Mesenchymal stem cell (in vitro differentiated cells and primary cell): ENCODE results near the gene ZFPM1.

Source experiments
- DNase-seq: peaks from one replicate; pipeline ENCODE4 v3.0.0-alpha.2; 2013
- H2AFZ ChIP-seq: one replicate; pipeline ENCODE4 v1.6.1; 2013; ENCODE audit warnings: low read depth, mild to moderate bottlenecking, control low read depth, inconsistent platforms, low read length, moderate library complexity
- H2AK5ac ChIP-seq: 2 replicates; pipeline ENCODE4 v1.6.1; 2013; ENCODE audit warnings: low read length, moderate library complexity, mild to moderate bottlenecking, inconsistent platforms; ENCODE audit not compliant: severe bottlenecking
- H2BK120ac ChIP-seq: one replicate; pipeline ENCODE4 v1.6.1; 2013; ENCODE audit warnings: low read depth, mild to moderate bottlenecking, inconsistent platforms, low read length, moderate library complexity
- H2BK12ac ChIP-seq, 2 experiments: one replicate each; pipeline ENCODE4 v1.6.1; 2013; ENCODE audit warnings: inconsistent platforms in 2 of 2, low read length in 2 of 2, mild to moderate bottlenecking in 2 of 2, moderate library complexity in 2 of 2, control low read depth in 1 of 2
- H2BK15ac ChIP-seq: one replicate; pipeline ENCODE4 v1.6.1; 2013; ENCODE audit warnings: mild to moderate bottlenecking, low read depth, inconsistent platforms; ENCODE audit not compliant: poor library complexity, severe bottlenecking
- H2BK5ac ChIP-seq: 2 replicates; pipeline ENCODE4 v1.6.1; 2013; ENCODE audit warnings: low read depth, mild to moderate bottlenecking, low read length, control low read depth, inconsistent platforms; ENCODE audit not compliant: poor library complexity, severe bottlenecking
- H3K14ac ChIP-seq, 2 experiments: one replicate each; pipeline ENCODE4 v1.6.1; 2013; ENCODE audit warnings: inconsistent platforms in 2 of 2, low read length in 2 of 2, control low read depth in 1 of 2, mild to moderate bottlenecking in 1 of 2, moderate library complexity in 1 of 2
- H3K18ac ChIP-seq, 2 experiments: one replicate each; pipeline ENCODE4 v1.6.1; 2013; ENCODE audit warnings: inconsistent platforms in 2 of 2, low read length in 2 of 2, control low read depth in 1 of 2, low read depth in 1 of 2, mild to moderate bottlenecking in 1 of 2
- H3K23ac ChIP-seq, 2 experiments: one replicate each; pipeline ENCODE4 v1.6.1; 2013; ENCODE audit warnings: inconsistent platforms in 2 of 2, low read length in 2 of 2, mild to moderate bottlenecking in 2 of 2, moderate library complexity in 2 of 2, control low read depth in 1 of 2
- H3K27ac ChIP-seq: 2 replicates; pipeline ENCODE4 v1.5.1; 2013; ENCODE audit warnings: mild to moderate bottlenecking, moderate library complexity, low read length, control low read depth, inconsistent platforms; ENCODE audit not compliant: poor library complexity, severe bottlenecking
- H3K27me3 ChIP-seq, 2 experiments: 2 replicates each; pipeline versions ENCODE4 v1.6.1 to v1.7.0; 2013; ENCODE audit warnings: low read length in 2 of 2, mild to moderate bottlenecking in 2 of 2, moderate library complexity in 2 of 2, control low read depth in 1 of 2, inconsistent platforms in 1 of 2; ENCODE audit not compliant: control insufficient read depth in 1 of 2, insufficient read depth in 1 of 2
- H3K36me3 ChIP-seq, 2 experiments: 2 replicates each; pipeline versions ENCODE4 v1.6.1 to v1.7.0; 2013; ENCODE audit warnings: low read length in 2 of 2, control low read depth in 1 of 2, inconsistent platforms in 1 of 2, low read depth in 1 of 2, mild to moderate bottlenecking in 1 of 2; ENCODE audit not compliant: insufficient read depth in 2 of 2, control insufficient read depth in 1 of 2
- H3K4ac ChIP-seq, 2 experiments: one replicate each; pipeline ENCODE4 v1.6.1; 2013; ENCODE audit warnings: inconsistent platforms in 2 of 2, low read length in 2 of 2, mild to moderate bottlenecking in 2 of 2, moderate library complexity in 2 of 2, control low read depth in 1 of 2, low read depth in 1 of 2
- H3K4me1 ChIP-seq: 2 replicates; pipeline ENCODE4 v1.6.1; 2013; ENCODE audit warnings: low read depth, low read length, control low read depth; ENCODE audit not compliant: control insufficient read depth, insufficient read depth
- H3K4me2 ChIP-seq: 2 replicates; pipeline ENCODE4 v1.6.1; 2013; ENCODE audit warnings: low read length, mild to moderate bottlenecking, inconsistent platforms; ENCODE audit not compliant: poor library complexity, severe bottlenecking
- H3K4me3 ChIP-seq, 2 experiments: 2 replicates each; pipeline versions ENCODE4 v1.5.1 to v1.7.0; 2013; ENCODE audit warnings: low read length in 2 of 2, mild to moderate bottlenecking in 2 of 2, control low read depth in 1 of 2, low read depth in 1 of 2; ENCODE audit not compliant: insufficient read depth in 1 of 2
- H3K79me1 ChIP-seq: replicated peaks from 2 replicates; pipeline ENCODE4 v1.6.1; 2013; ENCODE audit warnings: mild to moderate bottlenecking, control low read depth, low read length, inconsistent platforms; ENCODE audit not compliant: poor library complexity, severe bottlenecking
- H3K9ac ChIP-seq: 2 replicates; pipeline ENCODE4 v1.7.0; 2013; ENCODE audit warnings: mild to moderate bottlenecking, low read length, moderate library complexity
- H3K9me3 ChIP-seq: 2 replicates; pipeline ENCODE4 v1.7.0; 2013; ENCODE audit warnings: mild to moderate bottlenecking, low read length; ENCODE audit not compliant: control insufficient read depth
- H4K8ac ChIP-seq: one replicate; pipeline ENCODE4 v1.6.1; 2013; ENCODE audit warnings: inconsistent platforms, mild to moderate bottlenecking, low read length, moderate library complexity
- H4K91ac ChIP-seq: one replicate; pipeline ENCODE4 v1.6.1; 2013; ENCODE audit warnings: mild to moderate bottlenecking, low read length, inconsistent platforms
- WGBS: methylation state at CpG from one replicate; pipeline ENCODE4 v1.1.7; 2013; ENCODE audit warnings: mixed read lengths; 5-methylcytosine and 5-hydroxymethylcytosine counted together

Gene ZFPM1

GRCh38 chr16:88503771-88504488 lies 50.9 kb downstream of the ZFPM1 start:
- H3K23ac ChIP-seq: no peak overlapping the region
- H3K9me3 ChIP-seq: no peaks in the 10 kb centered on the region
- H3K36me3 ChIP-seq: peaks cover 0 to 16% of the 10 kb centered on the region in 2 experiments
- H2BK120ac ChIP-seq: no peak overlapping the region
- H3K4me3 ChIP-seq: peak overlapping the region in 1 of 2 experiments; percentile 17
- no peak overlapping the region for H2AFZ ChIP-seq
- no peak overlapping the region for H3K14ac ChIP-seq
- H2BK12ac ChIP-seq: no peak overlapping the region
- no peak overlapping the region for H2BK5ac ChIP-seq
- no peak overlapping the region for H3K9ac ChIP-seq
- H3K27me3 ChIP-seq: no peaks in the 10 kb centered on the region
- H3K4me2 ChIP-seq: no peak overlapping the region
- peak overlapping the region; percentile 45 for H2BK15ac ChIP-seq
- H3K4me1 ChIP-seq: peaks cover 10% of the 10 kb centered on the region
- no peak for DNase-seq
- H3K4ac ChIP-seq: no peak overlapping the region
- H3K27ac ChIP-seq: no peak overlapping the region
- no peak overlapping the region for H4K8ac ChIP-seq
- H3K79me1 ChIP-seq: no peaks in the 10 kb centered on the region
- 92% methylated on average over 11 of the region's 13 CpGs for WGBS
- H4K91ac ChIP-seq: no peak overlapping the region
- H2AK5ac ChIP-seq: no peak overlapping the region
- no peak overlapping the region for H3K18ac ChIP-seq

GRCh38 chr16:88504489-88505404 lies 51.7 kb downstream of the ZFPM1 start:
- no peak overlapping the region for H2BK120ac ChIP-seq
- H3K27me3 ChIP-seq: no peaks in the 10 kb centered on the region
- no peak overlapping the region for H3K14ac ChIP-seq
- H3K4ac ChIP-seq: no peak overlapping the region
- H3K9me3 ChIP-seq: no peaks in the 10 kb centered on the region
- no peak overlapping the region for H3K18ac ChIP-seq
- H4K91ac ChIP-seq: no peak overlapping the region
- H3K4me2 ChIP-seq: no peak overlapping the region
- H2AK5ac ChIP-seq: no peak overlapping the region
- no peaks in the 10 kb centered on the region for H3K79me1 ChIP-seq
- peaks cover 0 to 17% of the 10 kb centered on the region in 2 experiments for H3K36me3 ChIP-seq
- no peak overlapping the region for H2AFZ ChIP-seq
- H3K23ac ChIP-seq: no peak overlapping the region
- no peak overlapping the region for H3K9ac ChIP-seq
- H3K4me1 ChIP-seq: peaks cover 10% of the 10 kb centered on the region
- no peak overlapping the region for H2BK12ac ChIP-seq
- no peak for DNase-seq
- no peak overlapping the region for H3K27ac ChIP-seq
- WGBS: 85% methylated on average over 28 of the region's 28 CpGs
- H4K8ac ChIP-seq: no peak overlapping the region
- peak overlapping the region in 1 of 2 experiments; percentile 2 for H3K4me3 ChIP-seq
- H2BK15ac ChIP-seq: peak overlapping the region; percentile 45
- no peak overlapping the region for H2BK5ac ChIP-seq

- Histone ChIP-seq H2AK5ac (no peak overlapping the region), H4K91ac (no peak overlapping the region), H3K23ac (no peak overlapping the region), H3K79me1 (no peaks in the 10 kb centered on the region), H3K14ac (no peak overlapping the region), H2BK5ac (no peak overlapping the region), H2AFZ (no peak overlapping the region), H3K9me3 (no peaks in the 10 kb centered on the region), H3K4ac (no peak overlapping the region), H3K27ac (no peak overlapping the region), H3K18ac (no peak overlapping the region), H2BK120ac (no peak overlapping the region), H3K4me3 (no peak overlapping the region), H3K4me1 (peaks cover 10% of the 10 kb centered on the region), H4K8ac (no peak overlapping the region), H3K36me3 (peaks cover 0 to 20% of the 10 kb centered on the region in 2 experiments), H3K9ac (no peak overlapping the region), H3K27me3 (no peaks in the 10 kb centered on the region), H3K4me2 (no peak overlapping the region), H2BK12ac (no peak overlapping the region), H2BK15ac (no peak overlapping the region)
- 85% methylated on average over 18 of the region's 22 CpGs for WGBS
- no peak for DNase-seq
These were observed 52.5 kb downstream of the ZFPM1 start for GRCh38 chr16:88505405-88506082.

- peaks cover 0 to 18% of the 10 kb centered on the region in 2 experiments for H3K36me3 ChIP-seq
- 93% methylated on average over 17 of the region's 21 CpGs for WGBS
These were observed 53.6 kb downstream of the ZFPM1 start for GRCh38 chr16:88506723-88507122.

More at GRCh38 chr16:88506723-88507122, 53.6 kb downstream of the ZFPM1 start:
- no peak overlapping the region for H3K18ac ChIP-seq
- H3K4me2 ChIP-seq: no peak overlapping the region
- H2AFZ ChIP-seq: no peak overlapping the region
- no peak overlapping the region for H3K23ac ChIP-seq
- H2BK12ac ChIP-seq: no peak overlapping the region
- H3K9ac ChIP-seq: no peak overlapping the region
- no peaks in the 10 kb centered on the region for H3K9me3 ChIP-seq
- H2BK5ac ChIP-seq: no peak overlapping the region
- H3K4me1 ChIP-seq: peaks cover 10% of the 10 kb centered on the region
- H2AK5ac ChIP-seq: no peak overlapping the region
- no peak overlapping the region for H2BK120ac ChIP-seq
- no peaks in the 10 kb centered on the region for H3K27me3 ChIP-seq
- H3K4ac ChIP-seq: no peak overlapping the region
- no peak overlapping the region for H4K8ac ChIP-seq
- no peak overlapping the region for H4K91ac ChIP-seq
- H3K79me1 ChIP-seq: no peaks in the 10 kb centered on the region
- H2BK15ac ChIP-seq: no peak overlapping the region
- no peak overlapping the region for H3K27ac ChIP-seq
- no peak for DNase-seq
- H3K14ac ChIP-seq: no peak overlapping the region
- no peak overlapping the region for H3K4me3 ChIP-seq
